Esophagus muscularis mucosa (tissue), 3 donors: ENCODE measurements around the gene OBP2B.
"Not testable (repeated sequence)": the region's sequence is repeated elsewhere in the genome, so short reads cannot be mapped to it uniquely, and the experiment has no call there.

Experiments used
- CTCF ChIP-seq, 3 experiments: fragments of 200-600 bp in 2 of 3; fragments of 450-650 bp in 1 of 3; sonication (generic) in 2 of 3; IDR thresholded peaks; one replicate each; pipeline ENCODE4 v1.5.1; 2017 to 2019; ENCODE audit warnings: antibody characterized with exemption in 3 of 3, mild to moderate bottlenecking in 2 of 3, moderate library complexity in 1 of 3
- POLR2A ChIP-seq: fragments of 450-650 bp; IDR thresholded peaks from one replicate; pipeline ENCODE4 v1.6.1; 2017; ENCODE audit warnings: antibody characterized with exemption, moderate library complexity, mild to moderate bottlenecking, low read depth

GRCh38 chr9:133221994-133222393 lies 12.9 kb upstream of the OBP2B start:
- TF ChIP-seq CTCF (IDR thresholded peaks at IDR 0.05); POLR2A: not testable (repeated sequence)
